Endothelial cell (in vitro differentiated cells): Measurements from ENCODE around the gene LRBA. TPM values are rescaled to one million over a fixed set of nuclear protein-coding genes. Genes with fewer than 3 reads are reported as not detected.

Experiments
- DNase-seq: peaks from one replicate; pipeline ENCODE4 v3.0.0; 2021; ENCODE audit warnings: low spot score
- H3K27ac Mint-ChIP-seq: one replicate; pipeline ENCODE4 v1.8.0; 2021; ENCODE audit warnings: mixed read lengths, inconsistent platforms; ENCODE audit not compliant: unreplicated experiment
- H3K27me3 Mint-ChIP-seq: one replicate; pipeline ENCODE4 v1.8.0; 2021; ENCODE audit warnings: mild to moderate bottlenecking, moderate library complexity, mixed read lengths, inconsistent platforms; ENCODE audit not compliant: unreplicated experiment
- H3K36me3 Mint-ChIP-seq: one replicate; pipeline ENCODE4 v1.8.0; 2021; ENCODE audit warnings: mild to moderate bottlenecking, low read depth, mixed read lengths, inconsistent platforms; ENCODE audit not compliant: unreplicated experiment
- H3K4me1 Mint-ChIP-seq: one replicate; pipeline ENCODE4 v1.8.0; 2021; ENCODE audit warnings: mild to moderate bottlenecking, mixed read lengths, inconsistent platforms; ENCODE audit not compliant: unreplicated experiment
- H3K4me3 Mint-ChIP-seq: one replicate; pipeline ENCODE4 v1.8.0; 2021; ENCODE audit warnings: mild to moderate bottlenecking, mixed read lengths, inconsistent platforms; ENCODE audit not compliant: unreplicated experiment
- H3K9me3 Mint-ChIP-seq: one replicate; pipeline ENCODE4 v1.8.0; 2021; ENCODE audit warnings: mixed read lengths, inconsistent platforms; ENCODE audit not compliant: unreplicated experiment
- total RNA-seq: library from RNA; stranded (reverse); fragmentation: NEBNext Ultra II Directional; extraction: Animal tissue kit (Norgen Biotek cat#: 25700); gene quantifications from one replicate; pipeline ENCODE4 v1.2.1, GENCODE V29; 2021; ENCODE audit not compliant: unreplicated experiment
- TF ChIP-seq, protein P1 (sequence below): fragments of 200-600 bp; sonication (generic); IDR thresholded peaks from one replicate; pipeline ENCODE4 v1.5.0; 2021; ENCODE audit warnings: antibody characterized with exemption; ENCODE audit not compliant: unreplicated experiment

The LRBA gene
- total RNA-seq, 1 donor from 2014 or later = 44.3 TPM

DNA sequence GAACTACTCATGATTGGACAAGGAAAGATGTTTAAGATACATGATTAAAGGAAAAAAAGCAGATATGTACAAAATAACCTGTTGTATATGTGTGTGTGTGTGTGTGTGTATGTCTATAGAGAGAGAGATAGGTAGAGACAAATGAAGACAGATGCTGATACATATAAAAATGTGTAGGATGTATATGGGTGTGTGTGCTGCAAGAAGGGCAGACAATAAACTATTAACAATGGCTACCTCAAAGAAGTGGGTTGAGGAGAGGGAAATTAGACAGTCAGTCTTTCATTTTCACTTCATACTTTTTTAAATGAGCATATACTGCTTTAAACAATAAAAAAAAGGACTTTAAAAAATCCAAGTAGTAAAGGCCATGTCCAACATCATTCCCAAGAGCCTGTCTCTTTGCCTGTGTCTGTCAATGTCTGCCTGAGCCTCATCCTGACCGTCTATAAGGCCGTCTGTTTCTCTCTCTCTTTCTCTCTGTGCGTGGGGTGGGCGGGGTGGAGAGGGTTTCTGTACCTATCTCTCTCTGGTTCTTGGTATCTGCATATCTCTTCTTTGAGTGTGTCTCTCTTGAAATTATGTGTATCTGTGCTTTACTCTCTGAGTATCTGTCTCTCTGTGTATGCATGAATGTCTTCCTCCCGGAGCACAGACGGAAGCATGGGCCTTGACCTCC, 62.8 kb downstream of the LRBA start:
- no peaks in the 10 kb centered on the region for H3K4me1 Mint-ChIP-seq

DNA sequence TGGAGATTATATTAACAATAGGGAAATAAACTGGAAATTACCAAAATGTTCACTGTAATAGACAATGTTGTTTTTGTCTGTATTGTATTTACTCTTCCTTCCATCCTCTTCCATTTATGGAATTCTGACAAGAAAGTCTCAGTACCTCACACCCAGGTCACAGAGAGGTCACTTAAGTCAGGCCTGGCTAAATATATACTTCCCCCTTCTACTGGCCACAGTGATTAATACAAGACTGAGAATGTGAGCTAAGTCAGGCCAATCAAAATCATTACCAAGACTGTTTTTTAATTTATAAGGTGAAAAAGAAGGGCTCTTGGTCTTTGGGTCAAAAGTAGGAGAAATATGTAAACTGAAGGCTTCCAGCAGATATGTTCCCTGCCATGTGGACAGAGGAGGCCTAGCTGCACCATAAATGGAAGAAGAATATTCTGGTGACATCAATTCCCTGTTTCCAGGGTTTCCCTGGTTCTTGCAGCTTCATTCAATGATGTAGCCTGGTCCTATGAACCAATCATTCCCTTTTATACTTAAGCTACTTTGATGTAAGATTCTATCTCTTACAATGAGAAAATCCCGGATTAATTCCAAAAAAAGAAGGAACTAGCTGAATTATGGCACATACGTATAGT, 64.3 kb downstream of the LRBA start:
- DNase-seq = no peak
- no peak overlapping the region for H3K27ac Mint-ChIP-seq
- no peaks in the 10 kb centered on the region for H3K9me3 Mint-ChIP-seq
- H3K4me1 Mint-ChIP-seq = no peaks in the 10 kb centered on the region
- H3K4me3 Mint-ChIP-seq = no peak overlapping the region
- peaks cover 15% of the 10 kb centered on the region for H3K36me3 Mint-ChIP-seq
- TF ChIP-seq, protein P1, sequence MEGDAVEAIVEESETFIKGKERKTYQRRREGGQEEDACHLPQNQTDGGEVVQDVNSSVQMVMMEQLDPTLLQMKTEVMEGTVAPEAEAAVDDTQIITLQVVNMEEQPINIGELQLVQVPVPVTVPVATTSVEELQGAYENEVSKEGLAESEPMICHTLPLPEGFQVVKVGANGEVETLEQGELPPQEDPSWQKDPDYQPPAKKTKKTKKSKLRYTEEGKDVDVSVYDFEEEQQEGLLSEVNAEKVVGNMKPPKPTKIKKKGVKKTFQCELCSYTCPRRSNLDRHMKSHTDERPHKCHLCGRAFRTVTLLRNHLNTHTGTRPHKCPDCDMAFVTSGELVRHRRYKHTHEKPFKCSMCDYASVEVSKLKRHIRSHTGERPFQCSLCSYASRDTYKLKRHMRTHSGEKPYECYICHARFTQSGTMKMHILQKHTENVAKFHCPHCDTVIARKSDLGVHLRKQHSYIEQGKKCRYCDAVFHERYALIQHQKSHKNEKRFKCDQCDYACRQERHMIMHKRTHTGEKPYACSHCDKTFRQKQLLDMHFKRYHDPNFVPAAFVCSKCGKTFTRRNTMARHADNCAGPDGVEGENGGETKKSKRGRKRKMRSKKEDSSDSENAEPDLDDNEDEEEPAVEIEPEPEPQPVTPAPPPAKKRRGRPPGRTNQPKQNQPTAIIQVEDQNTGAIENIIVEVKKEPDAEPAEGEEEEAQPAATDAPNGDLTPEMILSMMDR = no peak
- H3K27me3 Mint-ChIP-seq = no peaks in the 10 kb centered on the region

More for the DNA sequence above, 62.8 kb downstream of the LRBA start:
- TF ChIP-seq, protein P1 = no peak
- H3K27me3 Mint-ChIP-seq = no peaks in the 10 kb centered on the region
- peaks cover 5% of the 10 kb centered on the region for H3K9me3 Mint-ChIP-seq
- H3K27ac Mint-ChIP-seq = no peak overlapping the region
- peak overlapping the region; percentile 53 for H3K4me3 Mint-ChIP-seq
- no peak for DNase-seq
- peaks cover 29% of the 10 kb centered on the region for H3K36me3 Mint-ChIP-seq

DNA sequence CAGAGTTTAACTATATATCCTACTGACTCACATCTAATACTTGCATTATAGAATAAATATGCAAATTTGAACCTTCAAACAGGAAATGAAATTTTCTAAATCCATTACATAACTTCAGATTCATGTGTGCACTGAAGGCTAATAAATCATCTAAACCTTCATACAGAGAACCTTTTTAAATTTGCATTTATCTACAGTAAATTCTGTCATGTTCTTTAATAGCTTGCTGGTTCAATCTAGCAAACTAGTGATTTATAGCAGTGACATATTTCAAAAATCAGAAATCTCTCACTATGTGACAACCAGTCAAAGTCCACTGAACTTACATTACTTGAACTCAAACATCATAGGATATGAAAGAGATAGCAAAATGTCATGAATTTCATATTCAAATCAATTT, 65.1 kb downstream of the LRBA start:
- TF ChIP-seq, protein P1 = no peak
- H3K36me3 Mint-ChIP-seq = peaks cover 12% of the 10 kb centered on the region
- no peak overlapping the region for H3K4me3 Mint-ChIP-seq
- H3K27ac Mint-ChIP-seq = no peak overlapping the region
- DNase-seq = no peak
- no peaks in the 10 kb centered on the region for H3K4me1 Mint-ChIP-seq
- no peaks in the 10 kb centered on the region for H3K9me3 Mint-ChIP-seq
- no peaks in the 10 kb centered on the region for H3K27me3 Mint-ChIP-seq

DNA sequence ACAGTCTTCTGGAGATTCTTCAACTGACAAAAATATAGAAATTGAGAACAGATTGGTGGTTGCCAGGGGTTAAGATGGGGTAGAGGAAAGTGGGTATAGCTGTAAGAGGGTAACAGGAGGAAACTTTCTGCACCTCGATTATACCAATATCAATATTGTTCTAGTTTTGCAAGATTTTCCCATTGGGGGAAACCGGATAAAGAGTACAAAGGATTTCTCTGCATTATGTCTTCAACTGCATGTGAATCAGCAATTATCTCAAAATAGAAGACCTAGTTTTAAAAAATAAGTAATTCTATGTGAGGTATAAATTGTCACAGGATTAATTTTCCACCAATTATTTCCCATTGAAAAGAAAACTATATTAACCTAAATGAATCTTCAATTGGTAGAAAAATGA, 65.7 kb downstream of the LRBA start:
- Mint-ChIP-seq H3K27ac (no peak overlapping the region), H3K36me3 (peaks cover 9% of the 10 kb centered on the region), H3K27me3 (no peaks in the 10 kb centered on the region), H3K9me3 (no peaks in the 10 kb centered on the region), H3K4me3 (no peak overlapping the region), H3K4me1 (no peaks in the 10 kb centered on the region)
- DNase-seq = no peak
- TF ChIP-seq, protein P1 = no peak

DNA sequence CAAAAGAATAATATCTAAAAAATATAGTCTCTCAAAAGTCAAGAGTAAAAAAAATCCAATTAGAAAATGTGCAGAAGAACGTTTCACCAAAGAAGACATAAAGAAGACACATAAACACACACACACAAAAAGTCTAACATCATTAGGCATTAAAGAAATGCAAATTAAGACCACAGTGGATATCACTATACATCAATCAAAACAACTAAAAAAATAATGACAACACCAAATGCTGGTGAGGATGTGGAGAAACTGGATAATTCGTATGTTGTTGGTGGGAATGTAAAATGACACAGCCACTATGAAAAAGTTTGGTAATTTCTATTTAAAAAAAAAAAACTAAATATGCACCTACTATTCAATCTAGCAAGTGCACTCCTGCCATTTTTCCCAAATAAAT, 66.4 kb downstream of the LRBA start:
- H3K27me3 Mint-ChIP-seq = no peaks in the 10 kb centered on the region

More for the DNA sequence above, 66.4 kb downstream of the LRBA start:
- DNase-seq = no peak
- no peaks in the 10 kb centered on the region for H3K4me1 Mint-ChIP-seq
- H3K27ac Mint-ChIP-seq = no peak overlapping the region
- H3K4me3 Mint-ChIP-seq = no peak overlapping the region
- no peaks in the 10 kb centered on the region for H3K9me3 Mint-ChIP-seq
- TF ChIP-seq, protein P1 = no peak
- peaks cover 9% of the 10 kb centered on the region for H3K36me3 Mint-ChIP-seq
